GM12873 (cell line): ENCODE results near the gene ZC3H8.

Experiments
- CTCF ChIP-seq: IDR thresholded peaks from 2 replicates; pipeline ENCODE4 v1.5.1; 2012; ENCODE audit warnings: low read depth, mild to moderate bottlenecking, moderate library complexity, low read length, control low read depth; ENCODE audit not compliant: insufficient read depth; ENCODE audit errors: missing control alignments

Gene ZC3H8

DNA sequence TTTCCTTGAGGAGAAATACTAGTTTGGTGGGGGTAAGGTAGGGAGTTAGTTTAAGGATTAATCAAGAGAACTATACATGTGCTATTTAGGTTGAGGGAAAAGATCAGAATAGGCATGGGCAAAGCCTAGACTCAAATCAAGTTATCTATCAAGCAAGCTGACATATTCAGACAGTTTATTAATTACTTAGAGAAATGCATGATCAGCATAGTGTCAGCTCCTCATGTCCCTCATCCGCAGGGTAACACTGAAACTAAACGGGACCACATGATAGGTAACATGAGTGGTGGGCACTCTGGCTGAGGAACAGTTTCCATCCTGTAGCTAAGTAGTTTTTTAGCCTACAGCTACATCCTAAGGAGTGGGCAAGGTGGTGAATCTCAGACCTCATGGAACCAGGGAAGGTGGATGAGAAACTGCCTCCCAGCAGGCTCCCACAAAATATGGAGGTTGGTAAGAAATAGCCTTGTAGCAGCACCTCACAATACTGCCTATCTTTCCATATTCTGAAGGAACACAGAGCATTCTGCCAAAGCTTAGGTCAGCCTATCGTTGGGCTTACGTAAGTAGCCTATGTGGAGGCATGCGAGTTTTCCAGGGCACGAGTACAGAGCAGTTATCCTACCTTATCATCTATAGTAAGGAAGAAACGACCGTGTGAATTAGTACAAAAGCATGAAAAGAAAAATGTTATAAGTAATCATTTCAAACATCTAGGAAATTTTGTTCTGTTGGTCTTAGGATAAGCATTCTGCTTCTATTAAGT is 39.0 kb upstream of the ZC3H8 start:
- no peak for TF ChIP-seq CTCF

DNA sequence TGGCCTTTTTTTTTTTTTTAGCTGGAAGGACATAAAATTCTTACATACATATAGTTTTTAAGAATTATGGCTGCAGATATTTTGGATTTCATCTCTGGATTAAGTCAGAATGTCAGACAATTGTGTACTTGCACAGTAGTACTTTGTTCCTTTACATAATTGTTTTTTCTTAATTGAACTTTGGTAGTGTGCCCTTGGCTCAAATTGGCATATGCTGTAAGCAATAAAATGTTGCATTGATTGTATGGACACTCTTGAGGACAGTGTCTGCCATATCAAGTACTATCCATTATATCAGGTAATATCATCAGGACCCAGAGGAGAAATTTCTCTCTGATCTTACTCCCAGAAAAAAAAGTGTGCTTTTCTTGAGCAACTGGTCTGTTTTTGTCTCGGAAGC is 35.8 kb upstream of the ZC3H8 start:
- TF ChIP-seq CTCF: no peak

GRCh38 chr2:112290088-112290487 is 35.2 kb upstream of the ZC3H8 start:
- TF ChIP-seq CTCF: no peak

- no peak for TF ChIP-seq CTCF
These were observed 22.9 kb upstream of the ZC3H8 start for GRCh38 chr2:112277596-112278220.

DNA sequence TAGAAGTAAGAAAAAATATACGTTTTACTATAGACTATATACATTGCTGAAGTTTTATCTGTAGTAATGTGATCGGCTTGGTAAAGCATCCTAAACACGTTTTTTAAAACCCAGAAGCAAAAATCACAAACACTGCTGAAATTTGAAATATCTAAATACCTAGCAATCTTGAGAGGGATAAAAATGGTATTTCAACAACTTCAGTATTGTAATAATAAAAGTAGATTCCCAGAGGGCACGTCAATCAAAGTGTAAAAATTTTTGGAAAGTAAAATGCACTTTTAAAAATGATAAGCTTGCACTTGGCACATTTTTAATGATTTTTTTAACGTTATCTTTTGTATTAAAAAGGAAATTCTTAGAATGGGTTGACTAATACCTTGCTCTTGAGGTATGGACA is 22.1 kb upstream of the ZC3H8 start:
- TF ChIP-seq CTCF: no peak

DNA sequence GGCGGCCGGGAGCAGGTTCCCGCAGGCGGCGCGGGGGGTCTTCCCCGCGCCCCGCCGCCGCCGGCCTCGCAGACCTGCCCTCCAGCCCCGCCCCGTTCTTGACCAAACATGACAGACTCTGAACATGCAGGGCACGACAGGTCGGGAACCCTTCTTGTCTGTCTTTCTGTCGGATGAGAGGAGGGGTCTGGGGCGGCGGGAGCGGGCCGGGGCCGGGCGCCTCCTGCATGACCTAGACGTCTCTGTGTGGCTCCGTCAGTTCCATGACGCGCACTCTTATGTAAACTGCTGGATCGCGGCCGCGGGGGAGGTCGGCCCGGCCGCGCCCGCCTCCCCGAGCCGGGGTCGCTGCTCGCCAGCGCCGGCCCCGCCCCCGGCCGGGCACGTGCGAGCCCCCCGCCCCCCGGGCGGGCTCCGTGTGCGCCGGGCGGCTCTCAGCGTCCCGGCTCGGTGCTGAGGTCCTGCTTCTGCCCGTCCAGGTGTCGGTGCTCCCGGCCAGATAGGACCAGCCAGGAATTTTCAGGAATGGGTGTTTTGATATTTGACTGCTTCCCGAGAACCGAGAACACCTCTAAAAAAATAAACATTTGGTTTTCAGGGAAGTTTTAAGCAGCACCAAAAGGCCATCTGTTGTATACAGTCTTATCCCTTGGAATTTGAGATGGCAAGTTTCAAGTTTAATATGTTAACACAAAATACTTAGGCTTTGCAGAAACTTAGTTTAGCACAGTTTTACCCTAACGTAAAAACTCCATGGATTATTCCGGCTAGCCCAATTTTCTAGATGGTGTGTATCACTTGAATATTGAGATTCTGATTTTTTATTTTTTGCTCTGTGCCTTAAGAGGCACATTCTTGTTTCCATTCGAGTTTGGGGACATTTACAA is 21.3 kb upstream of the ZC3H8 start:
- TF ChIP-seq CTCF: peak; percentile 8

- peak; percentile 23 for TF ChIP-seq CTCF
These were observed 20.6 kb upstream of the ZC3H8 start, which contains the start of gene ZC3H6 for GRCh38 chr2:112275311-112275886. Gene ZC3H6 (plus strand): TSS chr2:112275597. CDS start chr2:112275995, 398 bp downstream.
